GM23338 (cell line): ENCODE measurements around the gene DTNB. TPM values are rescaled to one million over a fixed set of nuclear protein-coding genes. Genes with fewer than 3 reads are reported as not detected.

Experiments used
- ATAC-seq: fragments of 200-7000 bp; cut with Tn5 transposase; 3 replicates; pipeline ENCODE4 v1.9.1; 2020
- DNase-seq: peaks from one replicate; pipeline ENCODE4 v3.0.0-alpha.2; 2015; ENCODE audit warnings: low spot score
- H2AFZ ChIP-seq: fragments of 200-600 bp; sonication (generic); 2 replicates; pipeline ENCODE4 v1.8.0; 2016; ENCODE audit warnings: antibody characterized with exemption, mild to moderate bottlenecking, moderate library complexity
- H3F3A ChIP-seq: fragments of 200-600 bp; sonication (generic); replicated peaks from 2 replicates; pipeline ENCODE4 v1.8.0; 2017; ENCODE audit warnings: antibody characterized with exemption, mixed run types, low read depth
- H3K27ac ChIP-seq: fragments of 200-600 bp; sonication (generic); 2 replicates; pipeline ENCODE4 v1.6.1; 2016; ENCODE audit warnings: low read depth
- H3K27me3 ChIP-seq: fragments of 200-600 bp; sonication (generic); 2 replicates; pipeline ENCODE4 v1.8.0; 2016; ENCODE audit warnings: mild to moderate bottlenecking, mixed run types, moderate library complexity; ENCODE audit not compliant: insufficient read depth
- H3K36me3 ChIP-seq: fragments of 200-600 bp; sonication (generic); 2 replicates; pipeline ENCODE4 v1.8.0; 2016; ENCODE audit warnings: mild to moderate bottlenecking; ENCODE audit not compliant: insufficient read depth
- H3K4me1 ChIP-seq: fragments of 200-600 bp; sonication (generic); 2 replicates; pipeline ENCODE4 v1.8.0; 2016; ENCODE audit warnings: mild to moderate bottlenecking, moderate library complexity; ENCODE audit not compliant: insufficient read depth
- H3K4me2 ChIP-seq: fragments of 200-600 bp; sonication (generic); 2 replicates; pipeline ENCODE4 v1.7.1; 2017; ENCODE audit warnings: mixed run types
- H3K4me3 ChIP-seq: fragments of 200-600 bp; sonication (generic); 2 replicates; pipeline ENCODE4 v1.6.1; 2016; ENCODE audit warnings: mixed run types
- H3K79me2 ChIP-seq: fragments of 200-600 bp; sonication (generic); replicated peaks from 2 replicates; pipeline ENCODE4 v1.8.0; 2017; ENCODE audit warnings: mild to moderate bottlenecking; ENCODE audit not compliant: insufficient read depth
- H3K9me2 ChIP-seq: fragments of 200-600 bp; sonication (generic); 2 replicates; pipeline ENCODE4 v1.8.0; 2017; ENCODE audit not compliant: insufficient read depth
- H4K20me1 ChIP-seq: fragments of 200-600 bp; sonication (generic); replicated peaks from 2 replicates; pipeline ENCODE4 v1.8.0; 2017; ENCODE audit warnings: mild to moderate bottlenecking; ENCODE audit not compliant: insufficient read depth
- H3K27ac Mint-ChIP-seq: 2 replicates; pipeline ENCODE4 v1.8.0; 2020; ENCODE audit warnings: inconsistent platforms, mild to moderate bottlenecking, moderate library complexity, mixed read lengths
- H3K27me3 Mint-ChIP-seq: 3 replicates; pipeline ENCODE4 v1.8.0; 2022; ENCODE audit warnings: low read depth, mild to moderate bottlenecking, moderate library complexity, mixed read lengths, inconsistent platforms; ENCODE audit not compliant: insufficient read depth, poor library complexity
- H3K36me3 Mint-ChIP-seq: 3 replicates; pipeline ENCODE4 v1.8.0; 2021; ENCODE audit warnings: low read depth, mild to moderate bottlenecking, inconsistent platforms, moderate library complexity, mixed read lengths
- H3K4me1 Mint-ChIP-seq: 3 replicates; pipeline ENCODE4 v1.8.0; 2020; ENCODE audit warnings: mild to moderate bottlenecking, inconsistent platforms, mixed read lengths
- H3K4me3 Mint-ChIP-seq: 3 replicates; pipeline ENCODE4 v1.8.0; 2021; ENCODE audit warnings: moderate library complexity, mild to moderate bottlenecking, inconsistent platforms, mixed read lengths
- H3K9me3 Mint-ChIP-seq: 3 replicates; pipeline ENCODE4 v1.8.0; 2020; ENCODE audit warnings: moderate library complexity, mild to moderate bottlenecking, inconsistent platforms, mixed read lengths
- CREB1 ChIP-seq: fragments of 250-450 bp; sonication (Bioruptor Pico); IDR thresholded peaks from 2 replicates; pipeline ENCODE4 v1.5.0; 2020; ENCODE audit warnings: low read depth, mild to moderate bottlenecking, moderate library complexity
- ETS1 ChIP-seq: IDR thresholded peaks from 2 replicates; pipeline ENCODE4 v1.6.1; 2016; ENCODE audit warnings: antibody characterized with exemption
- NANOG ChIP-seq: IDR thresholded peaks from 2 replicates; pipeline ENCODE4 v1.6.1; 2016; ENCODE audit warnings: antibody characterized with exemption, borderline replicate concordance
- ZNF331 ChIP-seq: fragments of 250-450 bp; sonication (Bioruptor Pico); IDR thresholded peaks from 2 replicates; pipeline ENCODE4 v1.5.0; 2020; ENCODE audit warnings: low read depth, mild to moderate bottlenecking, moderate library complexity
- polyA plus RNA-seq: library from polyadenylated mRNA; unstranded; fragments of >200 nt; fragmentation: Nextera tagmentation; extraction: Ambion mirVana; gene quantifications from 2 replicates; pipeline ENCODE4 v1.2.1, GENCODE V29; 2016
- total RNA-seq: library from RNA; depleted of rRNA; stranded (reverse); fragments of >200 nt; shearing (Covaris generic); gene quantifications from 2 replicates; pipeline ENCODE4 v1.2.3, GENCODE V29; 2014
- TF ChIP-seq, protein P1 (sequence below): fragments of 250-450 bp; sonication (Bioruptor Pico); IDR thresholded peaks from 2 replicates; pipeline ENCODE4 v1.5.0; 2020; ENCODE audit warnings: mild to moderate bottlenecking, moderate library complexity

Gene DTNB
- total and polyA plus RNA-seq, 2 experiments from 2014 or later = 22.1 to 29.4 TPM

GRCh38 chr2:25596516-25597244 lies 76.7 kb downstream of the DTNB start (continued):
- TF ChIP-seq, protein P1, sequence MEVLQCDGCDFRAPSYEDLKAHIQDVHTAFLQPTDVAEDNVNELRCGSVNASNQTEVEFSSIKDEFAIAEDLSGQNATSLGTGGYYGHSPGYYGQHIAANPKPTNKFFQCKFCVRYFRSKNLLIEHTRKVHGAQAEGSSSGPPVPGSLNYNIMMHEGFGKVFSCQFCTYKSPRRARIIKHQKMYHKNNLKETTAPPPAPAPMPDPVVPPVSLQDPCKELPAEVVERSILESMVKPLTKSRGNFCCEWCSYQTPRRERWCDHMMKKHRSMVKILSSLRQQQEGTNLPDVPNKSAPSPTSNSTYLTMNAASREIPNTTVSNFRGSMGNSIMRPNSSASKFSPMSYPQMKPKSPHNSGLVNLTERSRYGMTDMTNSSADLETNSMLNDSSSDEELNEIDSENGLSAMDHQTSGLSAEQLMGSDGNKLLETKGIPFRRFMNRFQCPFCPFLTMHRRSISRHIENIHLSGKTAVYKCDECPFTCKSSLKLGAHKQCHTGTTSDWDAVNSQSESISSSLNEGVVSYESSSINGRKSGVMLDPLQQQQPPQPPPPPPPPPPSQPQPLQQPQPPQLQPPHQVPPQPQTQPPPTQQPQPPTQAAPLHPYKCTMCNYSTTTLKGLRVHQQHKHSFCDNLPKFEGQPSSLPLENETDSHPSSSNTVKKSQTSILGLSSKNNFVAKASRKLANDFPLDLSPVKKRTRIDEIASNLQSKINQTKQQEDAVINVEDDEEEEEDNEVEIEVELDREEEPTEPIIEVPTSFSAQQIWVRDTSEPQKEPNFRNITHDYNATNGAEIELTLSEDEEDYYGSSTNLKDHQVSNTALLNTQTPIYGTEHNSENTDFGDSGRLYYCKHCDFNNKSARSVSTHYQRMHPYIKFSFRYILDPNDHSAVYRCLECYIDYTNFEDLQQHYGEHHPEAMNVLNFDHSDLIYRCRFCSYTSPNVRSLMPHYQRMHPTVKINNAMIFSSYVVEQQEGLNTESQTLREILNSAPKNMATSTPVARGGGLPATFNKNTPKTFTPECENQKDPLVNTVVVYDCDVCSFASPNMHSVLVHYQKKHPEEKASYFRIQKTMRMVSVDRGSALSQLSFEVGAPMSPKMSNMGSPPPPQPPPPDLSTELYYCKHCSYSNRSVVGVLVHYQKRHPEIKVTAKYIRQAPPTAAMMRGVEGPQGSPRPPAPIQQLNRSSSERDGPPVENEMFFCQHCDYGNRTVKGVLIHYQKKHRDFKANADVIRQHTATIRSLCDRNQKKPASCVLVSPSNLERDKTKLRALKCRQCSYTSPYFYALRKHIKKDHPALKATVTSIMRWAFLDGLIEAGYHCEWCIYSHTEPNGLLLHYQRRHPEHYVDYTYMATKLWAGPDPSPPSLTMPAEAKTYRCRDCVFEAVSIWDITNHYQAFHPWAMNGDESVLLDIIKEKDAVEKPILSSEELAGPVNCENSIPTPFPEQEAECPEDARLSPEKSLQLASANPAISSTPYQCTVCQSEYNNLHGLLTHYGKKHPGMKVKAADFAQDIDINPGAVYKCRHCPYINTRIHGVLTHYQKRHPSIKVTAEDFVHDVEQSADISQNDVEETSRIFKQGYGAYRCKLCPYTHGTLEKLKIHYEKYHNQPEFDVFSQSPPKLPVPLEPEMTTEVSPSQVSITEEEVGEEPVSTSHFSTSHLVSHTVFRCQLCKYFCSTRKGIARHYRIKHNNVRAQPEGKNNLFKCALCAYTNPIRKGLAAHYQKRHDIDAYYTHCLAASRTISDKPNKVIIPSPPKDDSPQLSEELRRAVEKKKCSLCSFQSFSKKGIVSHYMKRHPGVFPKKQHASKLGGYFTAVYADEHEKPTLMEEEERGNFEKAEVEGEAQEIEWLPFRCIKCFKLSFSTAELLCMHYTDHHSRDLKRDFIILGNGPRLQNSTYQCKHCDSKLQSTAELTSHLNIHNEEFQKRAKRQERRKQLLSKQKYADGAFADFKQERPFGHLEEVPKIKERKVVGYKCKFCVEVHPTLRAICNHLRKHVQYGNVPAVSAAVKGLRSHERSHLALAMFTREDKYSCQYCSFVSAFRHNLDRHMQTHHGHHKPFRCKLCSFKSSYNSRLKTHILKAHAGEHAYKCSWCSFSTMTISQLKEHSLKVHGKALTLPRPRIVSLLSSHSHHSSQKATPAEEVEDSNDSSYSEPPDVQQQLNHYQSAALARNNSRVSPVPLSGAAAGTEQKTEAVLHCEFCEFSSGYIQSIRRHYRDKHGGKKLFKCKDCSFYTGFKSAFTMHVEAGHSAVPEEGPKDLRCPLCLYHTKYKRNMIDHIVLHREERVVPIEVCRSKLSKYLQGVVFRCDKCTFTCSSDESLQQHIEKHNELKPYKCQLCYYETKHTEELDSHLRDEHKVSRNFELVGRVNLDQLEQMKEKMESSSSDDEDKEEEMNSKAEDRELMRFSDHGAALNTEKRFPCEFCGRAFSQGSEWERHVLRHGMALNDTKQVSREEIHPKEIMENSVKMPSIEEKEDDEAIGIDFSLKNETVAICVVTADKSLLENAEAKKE (CRISPR knock-in tag) = no peak

GRCh38 chr2:25595393-25595792 lies 78.0 kb downstream of the DTNB start:
- H3K27me3 Mint-ChIP-seq = peaks cover 2% of the 10 kb centered on the region
- peaks cover 13% of the 10 kb centered on the region; the same call in 2 of the 3 replicates for H3K4me1 Mint-ChIP-seq
- no peak overlapping the region for H3K4me3 Mint-ChIP-seq
- DNase-seq = no peak
- Histone ChIP-seq H3K4me3 (no peak overlapping the region), H3K36me3 (no peaks in the 10 kb centered on the region), H3K4me1 (peaks cover 16% of the 10 kb centered on the region; the same call in 1 of the 2 replicates), H3K79me2 (no peaks in the 10 kb centered on the region), H3K9me2 (no peaks in the 10 kb centered on the region), H3K27ac (no peak overlapping the region), H3F3A (no peaks in the 10 kb centered on the region), H2AFZ (no peak overlapping the region), H4K20me1 (no peaks in the 10 kb centered on the region), H3K27me3 (no peaks in the 10 kb centered on the region), H3K4me2 (no peak overlapping the region)
- no peaks in the 10 kb centered on the region for H3K9me3 Mint-ChIP-seq
- H3K27ac Mint-ChIP-seq = no peak overlapping the region
- TF ChIP-seq, protein P1 (CRISPR knock-in tag) = no peak
- TF ChIP-seq ZNF331 = no peak
- no peak for TF ChIP-seq NANOG
- no peak for TF ChIP-seq CREB1 (CRISPR knock-in tag)
- no peak for TF ChIP-seq ETS1
- ATAC-seq = no peak
- H3K36me3 Mint-ChIP-seq = no peaks in the 10 kb centered on the region; the same call in 2 of the 3 replicates
